Measurements from ENCODE around the gene IGDCC3.

DNA sequence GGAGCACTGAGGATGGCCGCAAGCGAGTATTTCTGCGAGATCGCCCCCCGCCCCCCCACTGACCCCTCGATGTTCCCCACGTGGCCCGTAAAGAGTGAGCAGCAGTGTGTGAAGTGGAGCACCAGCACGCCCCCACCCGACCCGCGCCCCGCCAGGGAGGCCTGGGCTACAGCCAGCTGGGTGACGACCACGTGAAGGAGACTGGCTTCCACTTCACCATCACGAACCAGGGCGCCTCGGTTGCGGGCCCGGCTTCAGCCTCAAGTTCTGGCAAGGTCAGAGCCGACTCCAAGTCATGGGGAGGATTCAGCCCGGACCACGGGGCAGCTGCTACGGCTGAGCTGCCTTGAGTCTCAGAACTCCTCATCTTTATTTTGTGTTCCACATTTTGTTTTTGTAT is 75.7 kb downstream of the IGDCC3 start:
- TF ChIP-seq, protein P1, sequence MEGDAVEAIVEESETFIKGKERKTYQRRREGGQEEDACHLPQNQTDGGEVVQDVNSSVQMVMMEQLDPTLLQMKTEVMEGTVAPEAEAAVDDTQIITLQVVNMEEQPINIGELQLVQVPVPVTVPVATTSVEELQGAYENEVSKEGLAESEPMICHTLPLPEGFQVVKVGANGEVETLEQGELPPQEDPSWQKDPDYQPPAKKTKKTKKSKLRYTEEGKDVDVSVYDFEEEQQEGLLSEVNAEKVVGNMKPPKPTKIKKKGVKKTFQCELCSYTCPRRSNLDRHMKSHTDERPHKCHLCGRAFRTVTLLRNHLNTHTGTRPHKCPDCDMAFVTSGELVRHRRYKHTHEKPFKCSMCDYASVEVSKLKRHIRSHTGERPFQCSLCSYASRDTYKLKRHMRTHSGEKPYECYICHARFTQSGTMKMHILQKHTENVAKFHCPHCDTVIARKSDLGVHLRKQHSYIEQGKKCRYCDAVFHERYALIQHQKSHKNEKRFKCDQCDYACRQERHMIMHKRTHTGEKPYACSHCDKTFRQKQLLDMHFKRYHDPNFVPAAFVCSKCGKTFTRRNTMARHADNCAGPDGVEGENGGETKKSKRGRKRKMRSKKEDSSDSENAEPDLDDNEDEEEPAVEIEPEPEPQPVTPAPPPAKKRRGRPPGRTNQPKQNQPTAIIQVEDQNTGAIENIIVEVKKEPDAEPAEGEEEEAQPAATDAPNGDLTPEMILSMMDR (conservative IDR thresholded peaks at IDR 0.05; ENCODE audit: low read depth, low read length), result no peak
- no peak for TF ChIP-seq EZH2 (IDR thresholded peaks at IDR 0.05; ENCODE audit: borderline replicate concordance, low read depth, low read length, poor library complexity, severe bottlenecking)

All from A673 (cell line).